Thyroid gland (tissue), 4 donors: Measurements from ENCODE around the gene ZNF584.

Experiments
- CTCF ChIP-seq, 6 experiments: fragments of 200-600 bp in 3 of 6; fragments of 450-650 bp in 3 of 6; sonication (generic) in 3 of 6; IDR thresholded peaks; one replicate each; pipeline ENCODE4 v1.5.1; 2016 to 2019; ENCODE audit warnings: antibody characterized with exemption in 6 of 6, mild to moderate bottlenecking in 2 of 6, inconsistent platforms in 1 of 6, moderate library complexity in 1 of 6
- POLR2A ChIP-seq, 2 donors: fragments of 450-650 bp; IDR thresholded peaks; one replicate each; pipeline ENCODE4 v1.6.1; 2017; ENCODE audit warnings: antibody characterized with exemption in 2 of 2, mild to moderate bottlenecking in 2 of 2, moderate library complexity in 1 of 2

DNA sequence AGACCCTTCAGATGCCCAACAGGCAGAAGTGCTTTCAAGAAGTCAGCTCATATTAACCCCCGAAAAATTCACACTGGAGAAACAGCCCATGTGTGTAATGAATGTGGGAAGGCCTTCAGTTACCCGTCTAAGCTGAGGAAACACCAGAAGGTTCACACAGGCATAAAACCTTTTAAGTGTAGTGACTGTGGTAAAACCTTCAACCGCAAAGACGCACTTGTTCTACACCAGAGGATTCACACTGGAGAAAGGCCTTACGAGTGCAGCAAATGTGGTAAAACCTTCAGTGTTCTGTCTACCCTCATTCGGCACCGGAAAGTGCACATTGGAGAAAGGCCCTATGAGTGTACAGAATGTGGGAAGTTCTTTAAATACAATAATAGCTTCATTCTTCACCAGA, 8.6 kb downstream of the ZNF584 start:
- TF ChIP-seq CTCF (IDR thresholded peaks at IDR 0.05) (no peak), POLR2A (IDR thresholded peaks at IDR 0.05) (no peak)
